Erythroblast (primary cell): ENCODE results near the gene CELF2.

Experiments
- DNase-seq, 2 experiments: peaks; one replicate each; lab custom pipeline; 2025; lab: John Stamatoyannopoulos, UW
- GATA1 ChIP-seq: IDR thresholded peaks from 2 replicates; pipeline ENCODE4 v1.6.1; 2011; ENCODE audit warnings: low read depth, mild to moderate bottlenecking, control low read depth, low read length, moderate library complexity
- POLR2A ChIP-seq: IDR thresholded peaks from 2 replicates; pipeline ENCODE4 v1.6.1; 2011; ENCODE audit warnings: mild to moderate bottlenecking, low read length

Gene CELF2

GRCh38 chr10:11260170-11260569 lies 242.5 kb downstream of the CELF2 start:
- DNase-seq = no peak
- TF ChIP-seq POLR2A (no peak), GATA1 (no peak)

- no peak for TF ChIP-seq GATA1
- TF ChIP-seq POLR2A = no peak
- no peak for DNase-seq
Measured at GRCh38 chr10:11261143-11261542, 243.5 kb downstream of the CELF2 start.

GRCh38 chr10:11261687-11262493 lies 244.2 kb downstream of the CELF2 start:
- no peak for DNase-seq
- TF ChIP-seq GATA1 = no peak
- TF ChIP-seq POLR2A = no peak

GRCh38 chr10:11262494-11263345 lies 245.0 kb downstream of the CELF2 start:
- TF ChIP-seq POLR2A (no peak), GATA1 (no peak)
- DNase-seq = no peak

GRCh38 chr10:11263767-11264166 lies 246.1 kb downstream of the CELF2 start:
- TF ChIP-seq POLR2A (no peak), GATA1 (no peak)
- DNase-seq = no peak

DNA sequence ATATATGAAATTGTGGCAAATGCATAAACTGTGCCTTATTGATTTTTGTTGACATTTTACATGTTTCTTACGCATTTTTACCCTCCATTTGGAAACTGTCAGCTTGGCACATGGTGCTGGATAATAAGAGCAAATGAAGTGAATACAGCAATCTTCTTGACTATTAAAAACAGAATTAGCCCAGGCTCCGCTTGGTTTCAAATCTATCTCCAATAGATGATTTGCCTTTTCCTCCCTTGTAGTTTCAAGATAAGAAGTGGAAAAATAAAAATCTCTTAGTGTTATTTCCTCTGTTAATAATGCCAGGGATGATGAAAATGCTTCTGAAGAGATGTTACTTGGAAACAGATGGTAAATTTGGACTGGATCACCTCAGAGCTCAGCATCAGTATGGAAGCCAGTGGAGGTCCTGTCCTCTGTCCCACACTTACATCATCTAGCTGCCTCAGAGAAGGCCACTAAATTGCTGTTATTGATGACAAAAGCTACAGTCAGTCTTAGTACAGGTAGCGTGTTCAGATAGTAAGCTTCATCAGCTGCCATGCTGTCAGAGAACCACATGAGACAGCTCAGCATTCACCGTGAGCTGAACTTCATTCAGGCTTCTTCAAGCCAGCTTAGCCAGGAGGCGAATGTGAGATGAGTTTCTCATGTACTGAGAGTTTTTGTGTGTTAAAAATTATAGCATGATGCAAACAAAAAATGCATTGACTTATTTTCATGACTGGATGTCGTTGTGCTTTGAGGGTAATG lies 246.8 kb downstream of the CELF2 start:
- TF ChIP-seq POLR2A (no peak), GATA1 (no peak)
- no peak for DNase-seq

- DNase-seq = no peak
- no peak for TF ChIP-seq POLR2A
Measured at GRCh38 chr10:11265484-11265883, 247.8 kb downstream of the CELF2 start.

DNA sequence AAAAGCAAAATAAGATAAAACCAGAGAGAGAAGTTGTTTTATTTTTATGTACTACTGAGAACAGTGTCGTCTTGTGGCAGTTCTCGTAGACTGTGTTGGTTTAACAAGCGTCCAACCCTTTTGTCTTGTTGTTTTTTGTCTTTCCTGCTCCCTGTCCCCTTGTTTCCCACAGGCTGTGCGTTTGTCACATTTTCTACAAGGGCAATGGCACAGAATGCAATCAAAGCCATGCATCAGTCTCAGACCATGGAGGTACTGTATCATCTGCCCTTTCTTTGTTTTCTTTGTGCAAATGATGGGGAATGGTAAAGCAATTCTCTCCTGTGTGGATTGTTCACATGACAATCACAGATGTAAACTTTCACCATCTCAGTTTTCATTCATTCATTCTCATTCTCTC lies 248.8 kb downstream of the CELF2 start:
- DNase-seq = no peak
- no peak for TF ChIP-seq POLR2A
- no peak for TF ChIP-seq GATA1

- TF ChIP-seq GATA1 = no peak
- no peak for TF ChIP-seq POLR2A
- DNase-seq = peak; percentile 64 to 68
Measured at GRCh38 chr10:11270135-11270857, 252.6 kb downstream of the CELF2 start.

GRCh38 chr10:11270858-11271179 lies 253.1 kb downstream of the CELF2 start:
- no peak for DNase-seq
- TF ChIP-seq POLR2A (no peak), GATA1 (no peak)

DNA sequence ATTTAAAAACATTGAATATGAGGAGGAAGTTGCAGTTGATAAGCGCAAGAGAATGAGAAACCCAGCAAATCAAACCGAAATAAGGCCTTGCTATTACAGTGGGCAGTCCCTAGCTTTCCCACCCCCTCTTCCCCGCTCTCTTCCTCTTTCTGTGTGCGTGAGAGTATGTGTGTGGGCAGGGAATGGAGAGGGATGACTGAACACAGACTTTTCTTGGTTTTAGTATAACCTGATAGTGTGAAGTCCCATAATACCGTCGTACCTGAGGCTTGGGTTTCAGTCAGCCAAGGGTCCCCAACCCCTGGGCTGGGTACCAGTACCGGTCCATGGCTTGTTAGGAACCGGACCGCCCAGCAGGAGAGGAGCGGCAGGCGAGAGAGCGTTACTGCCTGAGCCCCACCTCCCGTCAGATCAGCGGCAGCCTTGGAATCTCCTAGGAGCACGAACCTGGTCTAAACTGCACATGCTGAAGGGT lies 255.3 kb downstream of the CELF2 start:
- no peak for TF ChIP-seq POLR2A
- no peak for TF ChIP-seq GATA1
- DNase-seq = no peak

- no peak for DNase-seq
- TF ChIP-seq GATA1 (no peak), POLR2A (no peak)
Measured at GRCh38 chr10:11274452-11274851, 256.8 kb downstream of the CELF2 start.

GRCh38 chr10:11275651-11276050 lies 258.0 kb downstream of the CELF2 start:
- TF ChIP-seq GATA1 = no peak
- no peak for TF ChIP-seq POLR2A
- DNase-seq = no peak
